ENCODE measurements around the gene CCDC107.

The CCDC107 gene

GRCh38 chr9:35686222-35687203 is 28.4 kb downstream of the CCDC107 start:
- no peak for DNase-seq

- no peak for DNase-seq
These were observed 29.2 kb downstream of the CCDC107 start for GRCh38 chr9:35687306-35687705.

GRCh38 chr9:35687972-35688557 is 30.0 kb downstream of the CCDC107 start:
- DNase-seq, result no peak

- no peak for DNase-seq
These were observed 30.8 kb downstream of the CCDC107 start for GRCh38 chr9:35688558-35689541.

GRCh38 chr9:35689542-35690293 is 31.6 kb downstream of the CCDC107 start, which contains the start of gene TPM2:
Gene TPM2, minus strand, starts transcription at chr9:35689925. Its CDS starts 108 bp downstream, at chr9:35689817.
- DNase-seq, result no peak

GRCh38 chr9:35690294-35690613 is 32.2 kb downstream of the CCDC107 start:
- no peak for DNase-seq

- peak; percentile 29 for DNase-seq
These were observed 32.7 kb downstream of the CCDC107 start for GRCh38 chr9:35690614-35691333.

GRCh38 chr9:35691334-35691650 is 33.2 kb downstream of the CCDC107 start:
- DNase-seq, result no peak

GRCh38 chr9:35691757-35692301 is 33.7 kb downstream of the CCDC107 start:
- no peak for DNase-seq

- no peak for DNase-seq
These were observed 37.9 kb downstream of the CCDC107 start for GRCh38 chr9:35695943-35696401.

- DNase-seq, result peak; percentile 4
These were observed 38.6 kb downstream of the CCDC107 start for GRCh38 chr9:35696520-35697215.

GRCh38 chr9:35697486-35697885 is 39.4 kb downstream of the CCDC107 start:
- DNase-seq, result no peak

GRCh38 chr9:35698231-35698630 is 40.1 kb downstream of the CCDC107 start:
- no peak for DNase-seq

- DNase-seq, result no peak
These were observed 41.9 kb downstream of the CCDC107 start for GRCh38 chr9:35700031-35700430.

- no peak for DNase-seq
These were observed 42.9 kb downstream of the CCDC107 start for GRCh38 chr9:35700942-35701341.

- no peak for DNase-seq
These were observed 44.6 kb downstream of the CCDC107 start for GRCh38 chr9:35702696-35703095.

GRCh38 chr9:35703906-35704672 is 46.0 kb downstream of the CCDC107 start:
- no peak for DNase-seq

- DNase-seq, result no peak
These were observed 47.3 kb downstream of the CCDC107 start for GRCh38 chr9:35705372-35705771.

- no peak for DNase-seq
These were observed 47.8 kb downstream of the CCDC107 start for GRCh38 chr9:35705836-35706430.
